BJ (cell line): ENCODE data around the gene AGPAT2. TPM values are rescaled to one million over a fixed set of nuclear protein-coding genes. Genes with fewer than 3 reads are reported as not detected.
A peak's percentile ranks its signal among the peaks of the same experiment; 100 is the strongest.

Source experiments
- CTCF ChIA-PET: fragments of 350-600 bp; formaldehyde crosslinking; extraction: SDS; loops from one replicate; lab custom pipeline; 2021; ENCODE audit warnings: antibody characterized with exemption, inconsistent platforms; lab: Yijun Ruan, JAX
- POLR2A ChIA-PET: fragments of 300-600 bp; sonication (Branson Sonifier 250); formaldehyde crosslinking; extraction: SDS; loops from one replicate; lab custom pipeline; 2021; ENCODE audit warnings: antibody characterized with exemption; lab: Charles Lee
- DNase-seq: peaks from one replicate; pipeline ENCODE4 v3.0.0-alpha.2; 2011; ENCODE audit warnings: low read depth
- H3K27me3 ChIP-seq: 2 replicates; pipeline ENCODE4 v1.6.0; 2011; ENCODE audit warnings: low read length; ENCODE audit not compliant: control insufficient read depth, insufficient read depth
- H3K36me3 ChIP-seq: 2 replicates; pipeline ENCODE4 v1.5.1; 2011; ENCODE audit warnings: low read length; ENCODE audit not compliant: control insufficient read depth, insufficient read depth
- H3K4me3 ChIP-seq: 2 replicates; pipeline ENCODE4 v1.5.1; 2011; ENCODE audit warnings: low read depth, mild to moderate bottlenecking, control low read depth, low read length
- polyA plus RNA-seq: library from polyadenylated mRNA; depleted of rRNA; stranded (reverse); fragments of >200 nt; gene quantifications from 2 replicates; pipeline ENCODE4 v1.2.3, GENCODE V29; 2011
- TF ChIP-seq, protein P1 (sequence below): IDR thresholded peaks from 2 replicates; pipeline ENCODE4 v1.5.1; 2011; ENCODE audit warnings: low read depth, mild to moderate bottlenecking, control low read depth, inconsistent platforms, low read length, moderate library complexity; ENCODE audit not compliant: insufficient read depth

Gene AGPAT2
- polyA plus RNA-seq, 1 experiment: 68.3 TPM

DNA sequence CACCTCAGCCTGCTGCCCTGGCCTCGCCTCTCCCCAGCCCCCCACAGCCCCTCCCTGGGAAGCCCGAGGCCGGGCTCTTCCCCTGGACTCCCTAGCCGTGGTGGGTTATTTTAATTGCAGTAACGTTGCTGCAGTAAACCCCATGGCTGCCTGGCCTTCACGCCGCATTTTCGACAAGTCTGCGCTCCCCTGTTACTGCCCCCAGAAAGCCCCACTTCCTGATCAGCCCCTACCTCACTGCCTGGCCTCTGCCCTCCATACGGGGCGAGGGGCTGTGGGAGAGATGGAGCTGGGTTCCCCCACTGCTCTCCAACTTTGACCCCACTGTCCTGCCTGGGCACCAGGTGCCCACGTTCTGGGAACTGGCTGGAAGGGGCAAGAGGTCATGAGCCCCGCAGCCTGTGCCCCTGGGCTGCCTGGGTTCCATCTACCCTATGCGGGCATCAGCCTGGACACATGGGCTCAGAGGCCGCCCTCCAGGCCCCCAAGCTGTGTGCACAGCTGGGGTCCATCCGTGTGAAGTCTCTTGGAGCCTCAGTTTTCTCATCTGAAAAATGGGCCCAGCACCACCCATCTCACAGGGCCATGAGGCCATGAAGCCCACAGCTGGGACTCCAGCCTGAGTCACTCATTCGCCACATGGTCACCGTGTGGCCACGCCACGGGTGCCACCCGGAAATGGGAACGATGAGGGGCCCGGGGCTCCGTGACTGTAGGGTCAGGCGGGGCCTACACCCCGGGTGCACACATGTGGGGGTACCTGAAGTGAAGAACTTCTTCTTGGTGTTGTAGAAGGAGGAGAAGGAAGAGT is 13.1 kb downstream of the AGPAT2 start:
- peaks cover 17% of the 10 kb centered on the region for H3K36me3 ChIP-seq
- no peak for DNase-seq
- POLR2A ChIA-PET: no interaction called here
- H3K27me3 ChIP-seq: no peaks in the 10 kb centered on the region
- CTCF ChIA-PET: interaction anchor here (0.9 to 2.1 kb wide), 3 partner anchors 30 to 54 kb away, joined by 3 to 7 read pairs (median 4); no protein-coding TSS in a partner anchor
- H3K4me3 ChIP-seq: no peak overlapping the region
- TF ChIP-seq, protein P1, sequence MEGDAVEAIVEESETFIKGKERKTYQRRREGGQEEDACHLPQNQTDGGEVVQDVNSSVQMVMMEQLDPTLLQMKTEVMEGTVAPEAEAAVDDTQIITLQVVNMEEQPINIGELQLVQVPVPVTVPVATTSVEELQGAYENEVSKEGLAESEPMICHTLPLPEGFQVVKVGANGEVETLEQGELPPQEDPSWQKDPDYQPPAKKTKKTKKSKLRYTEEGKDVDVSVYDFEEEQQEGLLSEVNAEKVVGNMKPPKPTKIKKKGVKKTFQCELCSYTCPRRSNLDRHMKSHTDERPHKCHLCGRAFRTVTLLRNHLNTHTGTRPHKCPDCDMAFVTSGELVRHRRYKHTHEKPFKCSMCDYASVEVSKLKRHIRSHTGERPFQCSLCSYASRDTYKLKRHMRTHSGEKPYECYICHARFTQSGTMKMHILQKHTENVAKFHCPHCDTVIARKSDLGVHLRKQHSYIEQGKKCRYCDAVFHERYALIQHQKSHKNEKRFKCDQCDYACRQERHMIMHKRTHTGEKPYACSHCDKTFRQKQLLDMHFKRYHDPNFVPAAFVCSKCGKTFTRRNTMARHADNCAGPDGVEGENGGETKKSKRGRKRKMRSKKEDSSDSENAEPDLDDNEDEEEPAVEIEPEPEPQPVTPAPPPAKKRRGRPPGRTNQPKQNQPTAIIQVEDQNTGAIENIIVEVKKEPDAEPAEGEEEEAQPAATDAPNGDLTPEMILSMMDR: no peak

DNA sequence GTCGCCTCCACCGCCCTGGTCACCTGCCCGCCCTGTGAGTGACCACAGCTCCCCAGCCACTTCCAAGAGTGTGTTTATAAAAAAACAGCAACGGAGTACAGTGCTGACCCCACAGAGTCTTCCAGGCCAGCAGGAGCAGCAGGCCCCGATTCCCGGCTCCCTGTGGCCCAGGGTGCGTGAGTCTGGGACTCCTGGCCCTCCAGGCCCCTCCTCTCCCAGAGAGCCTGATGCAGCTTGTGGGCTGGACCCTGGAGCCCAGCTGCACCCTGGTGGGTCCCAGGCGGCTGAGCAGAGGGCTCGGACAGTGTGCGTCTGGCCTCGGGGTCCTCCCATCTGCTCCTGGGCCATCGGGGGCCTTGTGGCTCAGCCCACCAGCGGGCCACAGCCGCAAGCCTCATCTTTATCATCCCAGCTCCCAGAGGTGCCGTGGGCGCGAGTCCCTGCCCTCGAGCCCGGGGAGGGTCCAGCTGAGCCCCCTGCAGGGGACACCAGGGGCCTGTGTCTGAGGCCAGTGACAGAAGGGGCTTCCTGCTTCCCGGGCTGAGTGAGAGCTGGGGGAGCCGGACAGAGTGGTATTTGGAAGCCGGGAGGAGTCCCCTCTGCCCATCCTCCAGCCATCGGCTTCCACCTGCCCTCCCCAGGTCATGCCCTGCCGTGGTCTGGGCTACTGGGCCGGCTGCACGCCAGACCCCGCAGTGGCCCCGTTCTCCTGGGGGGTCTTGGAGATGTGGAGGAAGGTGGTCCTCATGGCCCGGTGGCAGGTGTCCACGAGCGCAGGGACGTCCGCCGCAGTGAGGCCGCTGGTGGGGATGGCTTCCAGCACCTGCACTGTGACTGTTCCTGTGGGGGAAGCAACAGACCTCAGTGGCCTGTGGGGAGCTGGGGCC is 13.9 kb downstream of the AGPAT2 start:
- ChIA-PET POLR2A (no interaction called here), CTCF (interaction anchor here (1.6 to 2.6 kb wide), 10 partner anchors 9 to 55 kb away, joined by 4 to 47 read pairs (median 8); partner anchors contain the start of genes AGPAT2 and EGFL7)
- TF ChIP-seq, protein P1: no peak
- Histone ChIP-seq H3K27me3 (no peaks in the 10 kb centered on the region), H3K36me3 (peaks cover 17% of the 10 kb centered on the region), H3K4me3 (no peak overlapping the region)
- no peak for DNase-seq

DNA sequence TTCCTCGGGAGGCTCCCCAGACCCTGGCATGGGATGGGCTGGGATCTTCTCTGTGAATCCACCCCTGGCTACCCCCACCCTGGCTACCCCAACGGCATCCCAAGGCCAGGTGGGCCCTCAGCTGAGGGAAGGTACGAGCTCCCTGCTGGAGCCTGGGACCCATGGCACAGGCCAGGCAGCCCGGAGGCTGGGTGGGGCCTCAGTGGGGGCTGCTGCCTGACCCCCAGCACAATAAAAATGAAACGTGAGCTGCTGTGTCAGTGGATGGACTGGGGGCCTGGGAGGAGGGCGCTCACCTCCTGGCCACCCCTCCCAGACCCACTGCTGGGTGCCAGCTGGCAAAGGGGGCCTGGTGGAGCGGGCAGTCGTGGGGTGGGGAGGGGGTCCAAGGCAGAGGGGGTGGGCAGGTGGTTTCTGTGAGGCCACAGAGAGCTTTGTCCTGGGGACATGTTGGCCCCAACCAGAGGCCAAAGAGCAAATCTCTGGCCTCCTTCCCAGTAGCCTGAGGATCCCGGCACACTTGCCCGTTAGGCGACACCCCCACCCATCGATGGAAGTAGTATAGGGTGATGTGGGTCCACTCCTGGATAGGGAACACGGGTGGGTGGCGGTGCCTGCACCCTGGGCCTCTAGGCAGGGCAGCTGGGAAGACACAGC is 14.7 kb downstream of the AGPAT2 start:
- no peak for DNase-seq
- ChIA-PET POLR2A (no interaction called here), CTCF (interaction anchor here (0.9 to 2.6 kb wide), 15 partner anchors 8 to 188 kb away, joined by 3 to 47 read pairs (median 7); partner anchors contain the start of genes AGPAT2 and EGFL7)
- TF ChIP-seq, protein P1: no peak
- Histone ChIP-seq H3K27me3 (no peaks in the 10 kb centered on the region), H3K36me3 (peaks cover 17% of the 10 kb centered on the region), H3K4me3 (no peak overlapping the region)

DNA sequence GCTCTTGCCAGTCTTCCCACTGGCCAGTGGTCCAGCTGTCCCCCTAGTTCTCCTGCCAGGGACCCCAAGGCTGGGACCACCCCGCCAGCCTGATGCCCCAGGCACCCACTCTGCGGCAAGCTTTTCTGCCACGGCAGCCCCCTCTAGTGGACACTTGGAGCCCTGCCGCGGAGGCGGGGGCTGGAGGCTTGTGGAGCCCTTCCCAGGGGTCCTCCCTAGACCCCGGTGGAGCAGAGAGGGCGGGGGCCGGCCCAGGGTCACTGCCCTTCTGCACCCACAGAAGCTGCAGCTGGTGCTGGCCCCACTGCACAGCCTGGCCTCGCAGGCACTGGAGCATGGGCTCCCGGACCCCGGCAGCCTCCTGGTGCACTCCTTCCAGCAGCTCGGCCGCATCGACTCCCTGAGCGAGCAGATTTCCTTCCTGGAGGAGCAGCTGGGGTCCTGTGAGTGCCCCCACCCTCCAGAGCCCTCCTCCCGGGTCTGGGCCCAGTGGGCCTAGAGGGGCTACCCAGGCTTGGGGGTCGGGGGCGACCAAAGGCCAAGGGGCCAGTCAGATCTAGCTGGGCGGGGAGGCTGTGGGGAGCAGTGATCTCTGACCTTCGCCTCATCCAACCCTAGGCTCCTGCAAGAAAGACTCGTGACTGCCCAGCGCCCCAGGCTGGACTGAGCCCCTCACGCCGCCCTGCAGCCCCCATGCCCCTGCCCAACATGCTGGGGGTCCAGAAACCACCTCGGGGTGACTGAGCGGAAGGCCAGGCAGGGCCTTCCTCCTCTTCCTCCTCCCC is 15.4 kb downstream of the AGPAT2 start:
- peaks cover 17% of the 10 kb centered on the region for H3K36me3 ChIP-seq
- H3K4me3 ChIP-seq: no peak overlapping the region
- POLR2A ChIA-PET: interaction anchor here (0.6 kb wide), 1 partner anchor 56 kb away, joined by 3 read pairs; no protein-coding TSS in a partner anchor
- no peak for DNase-seq
- H3K27me3 ChIP-seq: no peaks in the 10 kb centered on the region
- CTCF ChIA-PET: interaction anchor here (0.8 to 2.6 kb wide), 19 partner anchors 8 to 201 kb away, joined by 3 to 47 read pairs (median 5); partner anchors contain the start of genes AGPAT2 and EGFL7
- TF ChIP-seq, protein P1: peak; percentile 93
